A549 (cell line): ENCODE results near the gene GANAB. TPM values are rescaled to one million over a fixed set of nuclear protein-coding genes. Genes with fewer than 3 reads are reported as not detected.

ENCODE experiments used
- ATAC-seq, 2 experiments: fragments of 200-7000 bp in 1 of 2; fragments of >200 bp in 1 of 2; cut with Nextera tagmentation in 1 of 2; cut with Tn5 transposase in 1 of 2; 3 replicates each; pipeline versions ENCODE4 v1.8.0 to v1.9.1; 2018 to 2020; ENCODE audit warnings: mild to moderate bottlenecking in 1 of 2, moderate library complexity in 1 of 2
- CTCF ChIA-PET: fragments of 300-600 bp; sonication (Branson Sonifier 250); formaldehyde crosslinking; extraction: SDS; loops from one replicate; lab custom pipeline; 2021; ENCODE audit warnings: antibody characterized with exemption, inconsistent platforms; lab: Yijun Ruan, JAX
- POLR2A ChIA-PET: fragments of 350-600 bp; formaldehyde crosslinking; extraction: SDS; loops from one replicate; lab custom pipeline; 2021; ENCODE audit warnings: antibody characterized with exemption, inconsistent platforms; lab: Yijun Ruan, JAX
- DNase-seq, 2 experiments: peaks; one replicate each; pipeline versions ENCODE4 v3.0.0 to v3.0.0-alpha.2; 2011 to 2016; ENCODE audit warnings: low read depth in 1 of 2, low spot score in 1 of 2
- FAIRE-seq: peaks from 2 replicates; lab custom pipeline; 2011; peaks lifted over from hg19 to GRCh38; lab: Jason Lieb, UNC
- H3K27ac ChIP-seq, 2 experiments: fragments of >200 bp; sonication (Bioruptor Twin); formaldehyde crosslinking; 3 replicates each; pipeline ENCODE4 v1.5.1; 2016 to 2017
- H3K4me1 ChIP-seq: fragments of >200 bp; sonication (Bioruptor Twin); formaldehyde crosslinking; 3 replicates; pipeline ENCODE4 v1.6.1; 2016
- H3K4me2 ChIP-seq: fragments of >200 bp; sonication (Bioruptor Twin); formaldehyde crosslinking; 3 replicates; pipeline ENCODE4 v1.6.1; 2016
- H3K4me3 ChIP-seq: fragments of >200 bp; sonication (Bioruptor Twin); formaldehyde crosslinking; 3 replicates; pipeline ENCODE4 v1.5.1; 2016
- H3K9me3 ChIP-seq: fragments of >200 bp; sonication (Bioruptor Twin); formaldehyde crosslinking; 3 replicates; pipeline ENCODE4 v1.6.1; 2016
- CBX8 ChIP-seq: fragments of 200-600 bp; sonication (generic); IDR thresholded peaks from 2 replicates; pipeline ENCODE4 v1.6.1; 2016
- CHD4 ChIP-seq: fragments of 200-600 bp; sonication (generic); IDR thresholded peaks from 2 replicates; pipeline ENCODE4 v1.6.1; 2016; ENCODE audit warnings: antibody characterized with exemption, mild to moderate bottlenecking, borderline replicate concordance
- CTCF ChIP-seq: fragments of >200 bp; sonication (Bioruptor Twin); formaldehyde crosslinking; IDR thresholded peaks from 3 replicates; pipeline ENCODE4 v1.5.1; 2016
- EHF ChIP-seq: fragments of 250-450 bp; sonication (Bioruptor Pico); IDR thresholded peaks from 2 replicates; pipeline ENCODE4 v1.5.0; 2020; ENCODE audit warnings: mild to moderate bottlenecking
- FOSB ChIP-seq: fragments of 250-450 bp; sonication (Bioruptor Pico); IDR thresholded peaks from 2 replicates; pipeline ENCODE4 v1.5.0; 2020; ENCODE audit warnings: mild to moderate bottlenecking, moderate library complexity
- FOXS1 ChIP-seq: fragments of 250-450 bp; sonication (Bioruptor Pico); IDR thresholded peaks from 2 replicates; pipeline ENCODE4 v1.5.0; 2020; ENCODE audit warnings: mild to moderate bottlenecking, moderate library complexity
- GATA3 ChIP-seq: IDR thresholded peaks from 2 replicates; pipeline ENCODE4 v1.6.1; 2012; ENCODE audit warnings: borderline replicate concordance
- HES2 ChIP-seq: fragments of >200 bp; sonication (Bioruptor Twin); formaldehyde crosslinking; IDR thresholded peaks from 2 replicates; pipeline ENCODE4 v1.6.1; 2016
- HOXB13 ChIP-seq: fragments of 250-450 bp; sonication (Bioruptor Pico); IDR thresholded peaks from 2 replicates; pipeline ENCODE4 v1.5.0; 2020; ENCODE audit warnings: low read depth, mild to moderate bottlenecking, moderate library complexity
- HOXB5 ChIP-seq: fragments of 250-450 bp; sonication (Bioruptor Pico); IDR thresholded peaks from 2 replicates; pipeline ENCODE4 v1.5.0; 2020; ENCODE audit warnings: mild to moderate bottlenecking, moderate library complexity
- KDM5A ChIP-seq: fragments of 200-600 bp; sonication (generic); IDR thresholded peaks from 2 replicates; pipeline ENCODE4 v1.6.1; 2016; ENCODE audit warnings: antibody characterized with exemption, mild to moderate bottlenecking
- MAFK ChIP-seq: fragments of 450-650 bp; IDR thresholded peaks from 2 replicates; pipeline ENCODE4 v1.6.1; 2014; ENCODE audit not compliant: partially characterized antibody
- NR3C1 ChIP-seq: fragments of >200 bp; sonication (Bioruptor Twin); formaldehyde crosslinking; IDR thresholded peaks from 3 replicates; pipeline ENCODE4 v1.6.1; 2017
- PHF8 ChIP-seq: fragments of 200-600 bp; sonication (generic); IDR thresholded peaks from 2 replicates; pipeline ENCODE4 v1.6.1; 2016; ENCODE audit warnings: low read depth, mild to moderate bottlenecking, antibody characterized with exemption, moderate library complexity, borderline replicate concordance
- POLR2A ChIP-seq: IDR thresholded peaks from 2 replicates; pipeline ENCODE4 v1.6.1; 2012; ENCODE audit warnings: mild to moderate bottlenecking, low read length
- POLR2AphosphoS2 ChIP-seq: conservative IDR thresholded peaks from 2 replicates; pipeline ENCODE4 v1.6.1; 2012; ENCODE audit warnings: low read length, improper control_type of control experiment, inconsistent platforms
- REST ChIP-seq: fragments of 200-600 bp; sonication (generic); IDR thresholded peaks from 2 replicates; pipeline ENCODE4 v1.6.1; 2016; ENCODE audit warnings: antibody characterized with exemption, mild to moderate bottlenecking, moderate library complexity
- RNF2 ChIP-seq: fragments of 200-600 bp; sonication (generic); IDR thresholded peaks from 2 replicates; pipeline ENCODE4 v1.6.1; 2016; ENCODE audit warnings: low read depth, mild to moderate bottlenecking, antibody characterized with exemption, moderate library complexity, borderline replicate concordance
- SREBF2 ChIP-seq: fragments of 450-650 bp; IDR thresholded peaks from 2 replicates; pipeline ENCODE4 v1.6.1; 2014; ENCODE audit warnings: mild to moderate bottlenecking, moderate library complexity
- TFCP2L1 ChIP-seq: fragments of 250-450 bp; sonication (Bioruptor Pico); IDR thresholded peaks from 2 replicates; pipeline ENCODE4 v1.5.0; 2021; ENCODE audit warnings: mild to moderate bottlenecking
- TP53 ChIP-seq: fragments of 250-450 bp; sonication (Bioruptor Pico); IDR thresholded peaks from 2 replicates; pipeline ENCODE4 v1.5.0; 2021; ENCODE audit warnings: mild to moderate bottlenecking, moderate library complexity
- ZFP36 ChIP-seq: fragments of 450-650 bp; IDR thresholded peaks from 2 replicates; pipeline ENCODE4 v1.6.1; 2014; ENCODE audit warnings: borderline replicate concordance; ENCODE audit not compliant: partially characterized antibody
- WGBS: methylation state at CpG from one replicate; pipeline ENCODE4 v1.1.6; 2017; ENCODE audit errors: missing lambda C conversion rate; 5-methylcytosine and 5-hydroxymethylcytosine counted together
- polyA plus RNA-seq, 4 experiments: library from polyadenylated mRNA; depleted of rRNA in 3 of 4; stranded (reverse); fragments of >200 nt; fragmentation: RNase III in 1 of 4; extraction: RNeasy Plus Mini Kit Qiagen cat#74134 plus additional on column Dnase treatment in 1 of 4; gene quantifications; 2 replicates in 3 of 4; 3 replicates in 1 of 4; pipeline ENCODE4 v1.2.3, GENCODE V29; 2011 to 2017

GANAB gene
- polyA plus RNA-seq, 2 of the 4 experiments (the other 2 are of a cell fraction) = 215 to 220 TPM

- FAIRE-seq = no peak
- CTCF ChIA-PET = interaction anchor here (2.3 to 7.2 kb wide), 2 partner anchors 14 to 22 kb away, joined by 5 to 126 read pairs; partner anchors contain the start of gene LRRN4CL
- no peak for TF ChIP-seq CBX8
- no peak for TF ChIP-seq MAFK
- TF ChIP-seq ZFP36 = no peak
- TF ChIP-seq TP53 (CRISPR knock-in tag) = no peak
- no peak for TF ChIP-seq PHF8
- TF ChIP-seq, all 56 proteins: peak for 0
- Histone ChIP-seq H3K27ac (peak overlapping the region; percentile 87 to 92), H3K4me2 (peak overlapping the region; percentile 90), H3K4me1 (peaks cover 24% of the 10 kb centered on the region), H3K9me3 (no peaks in the 10 kb centered on the region), H3K4me3 (peak overlapping the region; percentile 67)
- DNase-seq = no peak
- POLR2A ChIA-PET = interaction anchor here (1.3 to 2.7 kb wide), 2 partner anchors 76 to 87 kb away, joined by 4 to 10 read pairs; partner anchors contain the start of genes TUT1 and ZBTB3
- ATAC-seq = peak; percentile 20 to 27; a peak in 2 of 6 replicates
- 9% methylated on average over 9 of the region's 16 CpGs for WGBS
Observed at GRCh38 chr11:62678433-62678769, 32.0 kb upstream of the GANAB start.

- WGBS = 75% methylated on average over 15 of the region's 15 CpGs
- CTCF ChIA-PET = interaction anchor here (1.2 to 9.0 kb wide), 4 partner anchors 15 to 66 kb away, joined by 4 to 72 read pairs (median 5); partner anchors contain the start of genes EML3 and LRRN4CL
- TF ChIP-seq POLR2AphosphoS2 (no peak), NR3C1 (no peak), FOSB (CRISPR knock-in tag) (no peak), FOXS1 (CRISPR knock-in tag) (no peak), CTCF (no peak), HOXB5 (CRISPR knock-in tag) (no peak), RNF2 (no peak), KDM5A (no peak)
Observed at GRCh38 chr11:62677714-62678113, 31.3 kb upstream of the GANAB start.

GRCh38 chr11:62677156-62677555 is 30.7 kb upstream of the GANAB start:
- ChIA-PET POLR2A (interaction anchor here (0.6 to 1.8 kb wide), 5 partner anchors 10 to 109 kb away, joined by 3 to 11 read pairs (median 6); partner anchors contain the start of genes C11orf98, CSKMT, HNRNPUL2 and INTS5), CTCF (interaction anchor here (1.1 to 9.0 kb wide), 4 partner anchors 10 to 65 kb away, joined by 3 to 72 read pairs (median 4); partner anchors contain the start of genes EML3 and LRRN4CL)
- Histone ChIP-seq H3K9me3 (no peaks in the 10 kb centered on the region), H3K4me2 (0 out of 3 replicates have a peak overlapping the region, but pooled peaks have one; percentile 90), H3K4me1 (peaks cover 30% of the 10 kb centered on the region), H3K4me3 (no peak overlapping the region), H3K27ac (no peak overlapping the region)
- DNase-seq (no peak), ATAC-seq (no peak), FAIRE-seq (no peak)
- 89% methylated on average over 6 of the region's 6 CpGs for WGBS
- TF ChIP-seq SREBF2 = no peak

More at GRCh38 chr11:62677714-62678113, 31.3 kb upstream of the GANAB start:
- FAIRE-seq = no peak
- no peak for DNase-seq
- Histone ChIP-seq H3K27ac (peak overlapping the region in 1 of 2 experiments; percentile 92; a peak in 2 of 6 replicates), H3K9me3 (no peaks in the 10 kb centered on the region), H3K4me2 (peak overlapping the region; percentile 90), H3K4me3 (peak overlapping the region; percentile 67), H3K4me1 (peaks cover 28% of the 10 kb centered on the region)
- POLR2A ChIA-PET = interaction anchor here (1.2 to 1.8 kb wide), 2 partner anchors 49 to 109 kb away, joined by 3 to 6 read pairs; partner anchors contain the start of gene HNRNPUL2
- no peak for ATAC-seq

- 53% methylated on average over 6 of the region's 6 CpGs for WGBS
- H3K27ac ChIP-seq = no peak overlapping the region
- no peak for FAIRE-seq
- H3K9me3 ChIP-seq = no peaks in the 10 kb centered on the region
- H3K4me3 ChIP-seq = no peak overlapping the region
- ATAC-seq = no peak
- CTCF ChIA-PET = interaction anchor here (0.9 to 9.0 kb wide), 6 partner anchors 8 to 93 kb away, joined by 3 to 72 read pairs (median 4); partner anchors contain the start of genes EML3 and LRRN4CL
- peaks cover 30% of the 10 kb centered on the region for H3K4me1 ChIP-seq
- DNase-seq = no peak
- POLR2A ChIA-PET = interaction anchor here (0.6 to 1.8 kb wide), 6 partner anchors 10 to 110 kb away, joined by 3 to 11 read pairs (median 4); partner anchors contain the start of genes C11orf98, CSKMT, HNRNPUL2 and INTS5
- H3K4me2 ChIP-seq = no peak overlapping the region
- no peak for TF ChIP-seq NR3C1
- TF ChIP-seq CHD4 = no peak
- no peak for TF ChIP-seq TFCP2L1 (CRISPR knock-in tag)
- TF ChIP-seq CTCF = no peak
- no peak for TF ChIP-seq REST
- no peak for TF ChIP-seq HES2
- no peak for TF ChIP-seq EHF (CRISPR knock-in tag)
- no peak for TF ChIP-seq GATA3
- TF ChIP-seq HOXB13 = no peak
- no peak for TF ChIP-seq POLR2A
- no peak for TF ChIP-seq PHF8
- no peak for TF ChIP-seq KDM5A
Observed at GRCh38 chr11:62676698-62677097, 30.3 kb upstream of the GANAB start.
